Hindlimb muscle (tissue), 1 donor: Measurements from ENCODE around the gene TDRD10. TPM values are rescaled to one million over a fixed set of nuclear protein-coding genes. Genes with fewer than 3 reads are reported as not detected.
"Not testable (repeated sequence)": the region's sequence is repeated elsewhere in the genome, so short reads cannot be mapped to it uniquely, and the experiment has no call there.

Source experiments
- DNase-seq: peaks from one replicate; pipeline ENCODE4 v3.0.0-alpha.2; 2013
- polyA plus RNA-seq: library from polyadenylated mRNA; unstranded; fragments of 120-200 nt; gene quantifications from one replicate; pipeline ENCODE4 v1.2.1, GENCODE V29; 2013; ENCODE audit not compliant: insufficient read length

TDRD10 gene
- polyA plus RNA-seq, 1 donor: 3.3 TPM

- no peak for DNase-seq
Measured at GRCh38 chr1:154517661-154518060, 15.6 kb downstream of the TDRD10 start.

GRCh38 chr1:154519591-154519991 is 17.6 kb downstream of the TDRD10 start:
- no peak for DNase-seq

- no peak for DNase-seq
Measured at GRCh38 chr1:154520333-154520732, 18.3 kb downstream of the TDRD10 start.

GRCh38 chr1:154521695-154522094 is 19.7 kb downstream of the TDRD10 start:
- no peak for DNase-seq

- no peak for DNase-seq
Measured at GRCh38 chr1:154524881-154525280, 22.9 kb downstream of the TDRD10 start.

GRCh38 chr1:154527192-154527591 is 25.2 kb downstream of the TDRD10 start:
- no peak for DNase-seq

GRCh38 chr1:154529308-154529707 is 27.3 kb downstream of the TDRD10 start:
- no peak for DNase-seq

GRCh38 chr1:154531950-154532349 is 29.9 kb downstream of the TDRD10 start:
- DNase-seq: not testable (repeated sequence)

GRCh38 chr1:154533952-154534844 is 32.2 kb downstream of the TDRD10 start:
- no peak for DNase-seq

GRCh38 chr1:154536570-154536969 is 34.6 kb downstream of the TDRD10 start:
- no peak for DNase-seq

- no peak for DNase-seq
Measured at GRCh38 chr1:154539486-154540483, 37.8 kb downstream of the TDRD10 start.

GRCh38 chr1:154541231-154541630 is 39.2 kb downstream of the TDRD10 start:
- DNase-seq: no peak

GRCh38 chr1:154546264-154547063 is 44.4 kb downstream of the TDRD10 start:
- DNase-seq: no peak

GRCh38 chr1:154547105-154547732 is 45.2 kb downstream of the TDRD10 start:
- no peak for DNase-seq

GRCh38 chr1:154548028-154548427 is 46.0 kb downstream of the TDRD10 start:
- no peak for DNase-seq

- no peak for DNase-seq
Measured at GRCh38 chr1:154549202-154549770, 47.3 kb downstream of the TDRD10 start.

- no peak for DNase-seq
Measured at GRCh38 chr1:154550070-154550469, 48.1 kb downstream of the TDRD10 start.

GRCh38 chr1:154550657-154551056 is 48.6 kb downstream of the TDRD10 start:
- DNase-seq: no peak

- no peak for DNase-seq
Measured at GRCh38 chr1:154551474-154551873, 49.5 kb downstream of the TDRD10 start.

- no peak for DNase-seq
Measured at GRCh38 chr1:154552036-154552435, 50.0 kb downstream of the TDRD10 start.
